Lung (tissue), 12 donors: ENCODE results near the gene ADCY10. TPM values are rescaled to one million over a fixed set of nuclear protein-coding genes. Genes with fewer than 3 reads are reported as not detected.
A peak's percentile ranks its signal among the peaks of the same experiment; 100 is the strongest.

Experiments
- ATAC-seq: fragments of 200-7000 bp; cut with Tn5 transposase; one replicate; pipeline ENCODE4 v1.9.1; 2020; ENCODE audit warnings: moderate number of reproducible peaks; ENCODE audit not compliant: insufficient read depth, low FRiP score
- DNase-seq, 3 donors: peaks; one replicate each; pipeline ENCODE4 v3.0.0-alpha.2; 2013 to 2017
- H3K27ac ChIP-seq, 2 donors: one replicate each; pipeline ENCODE4 v1.5.1; 2013; ENCODE audit warnings: mild to moderate bottlenecking in 2 of 2, moderate library complexity in 2 of 2, control low read depth in 1 of 2, inconsistent platforms in 1 of 2, low read depth in 1 of 2, low read length in 1 of 2
- H3K27me3 ChIP-seq, 3 donors: one replicate each; pipeline ENCODE4 v1.5.1; 2013; ENCODE audit warnings: low read length in 2 of 3; ENCODE audit not compliant: control insufficient read depth in 3 of 3, insufficient read depth in 3 of 3
- H3K36me3 ChIP-seq, 4 donors: one replicate each; pipeline ENCODE4 v1.5.1; 2013; ENCODE audit warnings: low read length in 4 of 4, mild to moderate bottlenecking in 1 of 4, moderate library complexity in 1 of 4; ENCODE audit not compliant: control insufficient read depth in 4 of 4, insufficient read depth in 4 of 4
- H3K4me1 ChIP-seq, 5 donors: one replicate each; pipeline ENCODE4 v1.5.1; 2013; ENCODE audit warnings: low read length in 5 of 5, mild to moderate bottlenecking in 2 of 5, moderate library complexity in 1 of 5; ENCODE audit not compliant: control insufficient read depth in 5 of 5, insufficient read depth in 5 of 5
- H3K4me3 ChIP-seq: one replicate; pipeline ENCODE4 v1.5.1; 2013; ENCODE audit warnings: mild to moderate bottlenecking, control low read depth, moderate library complexity
- H3K9ac ChIP-seq, 2 donors: one replicate each; pipeline ENCODE4 v1.5.1; 2013; ENCODE audit warnings: low read length in 2 of 2, control low read depth in 1 of 2; ENCODE audit not compliant: insufficient read depth in 1 of 2
- H3K9me3 ChIP-seq, 4 donors: one replicate each; pipeline ENCODE4 v1.5.1; 2013; ENCODE audit warnings: low read length in 3 of 4, mild to moderate bottlenecking in 1 of 4, moderate library complexity in 1 of 4; ENCODE audit not compliant: control insufficient read depth in 4 of 4, insufficient read depth in 3 of 4
- WGBS, 2 donors: extraction: QIAGEN DNeasy Blood & Tissue Kit; methylation state at CpG; one replicate each; pipeline ENCODE4 v1.1.7; 2013; 5-methylcytosine and 5-hydroxymethylcytosine counted together
- polyA plus RNA-seq, 2 donors: library from polyadenylated mRNA; stranded (reverse); fragments of 200-250 nt; gene quantifications; one replicate each; pipeline ENCODE4 v1.2.1, GENCODE V29; 2013
- total RNA-seq, 2 donors: library from RNA; depleted of rRNA in 1 of 2; stranded (reverse); fragments of >200 nt in 1 of 2; gene quantifications; one replicate each; pipeline ENCODE4 v1.2.1, GENCODE V29; 2014 to 2021
- TF ChIP-seq, protein P1 (sequence below): IDR thresholded peaks from 2 replicates; pipeline ENCODE4 v1.5.1; 2012; ENCODE audit warnings: mild to moderate bottlenecking; ENCODE audit errors: control extremely low read depth, extremely low read depth
- donor health status: control.
- donor health status: control.
- donor health status: Bipolar disorder and iron deficiency.
- donor health status: healthy.
- donor health status: DM: yes; HTN: yes; CAD: no.

The ADCY10 gene
- total and polyA plus RNA-seq, 4 donors, result 0.06 to 0.10 (median 0.09) TPM; not detected in 1

DNA sequence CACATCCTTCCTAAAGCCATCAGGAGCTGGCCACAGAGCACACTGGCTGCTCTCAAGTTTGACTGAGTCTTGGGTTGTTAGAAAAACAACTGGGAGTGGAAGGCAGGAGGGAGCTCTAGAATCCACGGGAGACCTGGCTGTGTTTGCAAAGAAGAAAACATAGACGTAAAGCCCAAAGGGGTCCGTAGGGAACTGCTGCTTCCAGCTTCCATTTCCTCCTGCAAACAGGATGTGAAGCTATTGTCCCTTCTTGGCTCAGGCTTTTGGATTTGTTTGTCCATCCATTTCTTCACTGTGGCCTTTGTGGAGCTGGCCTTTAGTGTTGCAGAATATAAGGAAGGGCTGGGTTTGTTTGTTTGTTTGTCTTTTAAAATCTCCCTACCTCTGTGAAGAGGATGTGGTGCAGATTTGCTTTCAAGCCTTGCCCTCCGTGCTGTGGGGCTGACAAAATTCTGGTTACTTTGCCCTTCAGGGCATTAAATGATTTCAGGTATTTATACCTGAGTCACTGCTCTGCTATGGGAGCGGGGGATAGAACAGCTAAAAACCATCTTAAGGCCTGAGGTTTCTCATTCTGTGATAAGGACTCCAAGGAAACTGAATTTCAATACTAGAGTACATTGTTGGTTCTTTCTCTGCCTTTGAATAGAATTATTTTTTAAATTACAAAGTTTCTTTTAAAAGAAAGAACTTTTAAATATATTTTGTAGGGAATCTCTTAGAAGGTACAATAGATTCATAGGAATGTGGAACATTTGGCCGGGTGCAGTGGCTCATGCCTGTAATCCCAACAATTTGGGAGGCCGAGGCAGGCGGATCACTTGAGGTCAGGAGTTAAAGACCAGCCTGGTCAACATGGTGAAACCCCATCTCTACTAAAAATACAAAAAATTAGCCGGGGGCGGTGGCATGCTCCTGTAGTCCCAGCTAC lies 117.9 kb downstream of the ADCY10 start:
- H3K4me1 ChIP-seq, result peaks cover 0 to 27% (median 17%) of the 10 kb centered on the region in 5 donors
- peaks cover 0 to 2% (median 0%) of the 10 kb centered on the region in 4 donors for H3K9me3 ChIP-seq
- TF ChIP-seq, protein P1, sequence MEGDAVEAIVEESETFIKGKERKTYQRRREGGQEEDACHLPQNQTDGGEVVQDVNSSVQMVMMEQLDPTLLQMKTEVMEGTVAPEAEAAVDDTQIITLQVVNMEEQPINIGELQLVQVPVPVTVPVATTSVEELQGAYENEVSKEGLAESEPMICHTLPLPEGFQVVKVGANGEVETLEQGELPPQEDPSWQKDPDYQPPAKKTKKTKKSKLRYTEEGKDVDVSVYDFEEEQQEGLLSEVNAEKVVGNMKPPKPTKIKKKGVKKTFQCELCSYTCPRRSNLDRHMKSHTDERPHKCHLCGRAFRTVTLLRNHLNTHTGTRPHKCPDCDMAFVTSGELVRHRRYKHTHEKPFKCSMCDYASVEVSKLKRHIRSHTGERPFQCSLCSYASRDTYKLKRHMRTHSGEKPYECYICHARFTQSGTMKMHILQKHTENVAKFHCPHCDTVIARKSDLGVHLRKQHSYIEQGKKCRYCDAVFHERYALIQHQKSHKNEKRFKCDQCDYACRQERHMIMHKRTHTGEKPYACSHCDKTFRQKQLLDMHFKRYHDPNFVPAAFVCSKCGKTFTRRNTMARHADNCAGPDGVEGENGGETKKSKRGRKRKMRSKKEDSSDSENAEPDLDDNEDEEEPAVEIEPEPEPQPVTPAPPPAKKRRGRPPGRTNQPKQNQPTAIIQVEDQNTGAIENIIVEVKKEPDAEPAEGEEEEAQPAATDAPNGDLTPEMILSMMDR, result no peak
- H3K36me3 ChIP-seq, result peaks cover 0 to 1% (median 0%) of the 10 kb centered on the region in 4 donors
- no peak overlapping the region for H3K4me3 ChIP-seq
- H3K27ac ChIP-seq, result peak overlapping the region; percentile 72 to 77
- 71 to 74% methylated on average over 10 of the region's 10 CpGs for WGBS, 2 donors
- no peaks in the 10 kb centered on the region for H3K27me3 ChIP-seq
- H3K9ac ChIP-seq, result no peak overlapping the region
- ATAC-seq, result no peak
- DNase-seq, result peak in 2 of 3 donors; percentile 26 to 46

DNA sequence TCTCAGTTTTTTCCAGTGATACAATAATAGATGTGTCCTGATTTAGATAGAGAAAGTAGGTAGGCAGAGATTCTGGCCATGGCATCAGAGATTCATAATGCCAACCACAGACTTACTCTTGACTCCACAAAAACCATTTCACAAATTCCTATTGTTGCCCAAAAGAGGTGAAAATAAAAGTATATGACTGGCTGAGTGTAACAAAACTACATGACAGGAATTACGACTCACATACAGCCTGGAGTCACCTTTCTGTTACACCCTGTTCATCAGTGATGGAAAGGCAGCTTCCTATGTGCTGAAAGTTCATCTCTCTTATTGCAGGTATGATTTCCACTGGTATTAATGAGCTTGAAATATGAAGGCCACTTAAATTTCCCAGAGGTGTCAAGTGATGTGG lies 119.9 kb downstream of the ADCY10 start:
- TF ChIP-seq, protein P1, result no peak

DNA sequence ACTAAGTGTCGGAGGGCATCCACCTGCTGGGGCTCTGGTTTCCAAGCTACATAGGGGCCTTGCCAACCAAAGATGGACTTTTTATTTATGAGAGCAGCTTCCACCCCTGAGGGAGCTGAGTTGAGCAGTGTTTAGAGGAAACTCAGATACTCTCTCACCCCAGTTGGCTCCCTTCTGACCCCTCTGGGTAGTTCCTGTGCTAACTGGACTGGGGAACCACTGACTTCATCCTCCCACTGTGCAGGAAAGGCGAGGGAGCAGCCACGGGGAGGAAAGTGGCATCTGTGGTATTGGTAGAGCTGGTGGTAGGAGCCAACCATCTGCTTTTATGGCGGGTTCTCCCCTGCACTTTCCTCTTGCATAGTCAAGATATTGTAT lies 121.8 kb downstream of the ADCY10 start:
- no peak for DNase-seq
- no peak overlapping the region for H3K9ac ChIP-seq
- peaks cover 0 to 22% (median 12%) of the 10 kb centered on the region in 5 donors for H3K4me1 ChIP-seq
- peaks cover 0 to 2% (median 0%) of the 10 kb centered on the region in 4 donors for H3K9me3 ChIP-seq
- ATAC-seq, result no peak
- H3K4me3 ChIP-seq, result no peak overlapping the region
- no peaks in the 10 kb centered on the region for H3K27me3 ChIP-seq
- peaks cover 9 to 26% (median 17%) of the 10 kb centered on the region in 4 donors for H3K36me3 ChIP-seq
- TF ChIP-seq, protein P1, result no peak
- 79 to 80% methylated on average over 4 of the region's 4 CpGs for WGBS, 2 donors
- H3K27ac ChIP-seq, result no peak overlapping the region

More for the DNA sequence above, 119.9 kb downstream of the ADCY10 start:
- Histone ChIP-seq H3K36me3 (peaks cover 0 to 17% (median 10%) of the 10 kb centered on the region in 4 donors), H3K27ac (no peak overlapping the region), H3K9me3 (peaks cover 0 to 2% (median 0%) of the 10 kb centered on the region in 4 donors), H3K4me3 (no peak overlapping the region), H3K4me1 (peaks cover 0 to 28% (median 17%) of the 10 kb centered on the region in 5 donors), H3K9ac (no peak overlapping the region), H3K27me3 (no peaks in the 10 kb centered on the region)
- ATAC-seq (no peak), DNase-seq (no peak)
- 97 to 98% methylated on average over 1 of the region's 1 CpG for WGBS, 2 donors
